ENCODE data around the gene FOXL1.

FOXL1 gene

DNA sequence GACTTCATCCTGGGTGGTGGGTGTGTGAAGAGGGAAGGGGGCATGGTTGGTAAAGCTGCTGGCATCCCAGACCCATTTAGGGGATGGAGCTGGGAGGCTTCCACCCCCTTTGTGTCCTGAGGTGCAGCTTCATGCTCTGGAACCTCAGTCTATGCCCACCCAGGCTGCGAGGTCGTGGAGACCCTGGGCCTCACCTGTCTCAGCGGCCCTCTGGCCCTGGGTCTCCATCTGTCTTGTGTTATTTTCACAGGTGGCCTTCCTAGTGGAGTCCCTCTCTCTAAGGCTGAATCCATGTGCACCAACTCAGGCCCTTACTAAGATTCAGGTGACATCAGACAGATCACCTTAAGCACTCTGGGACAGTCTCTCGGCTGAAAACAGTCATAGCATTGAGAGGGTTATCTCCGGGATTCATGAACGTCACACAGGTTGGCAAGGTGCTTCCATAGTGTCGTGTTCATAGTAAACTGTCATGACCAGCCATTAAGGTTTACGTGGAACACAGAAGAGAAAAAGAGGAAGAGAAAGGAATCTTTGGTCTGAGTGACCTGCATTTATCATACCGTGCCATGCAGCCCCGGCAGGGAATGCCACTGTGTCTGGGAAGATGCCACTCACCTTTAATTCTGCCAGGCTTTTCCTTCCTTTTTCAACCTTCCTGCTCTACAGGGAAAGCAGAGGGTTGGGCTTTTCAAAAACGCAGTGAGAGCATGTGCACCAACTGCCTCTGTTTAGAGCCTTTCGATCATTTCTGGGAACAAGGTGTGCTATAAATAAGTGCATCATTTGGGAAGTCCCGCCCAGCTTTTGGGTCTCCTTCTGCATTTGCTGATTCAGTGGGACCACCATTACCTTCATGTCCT, 4.5 kb upstream of the FOXL1 start:
- no peaks in the 10 kb centered on the region for H3F3A ChIP-seq (ENCODE audit: control insufficient read depth, insufficient read depth)
- no peak overlapping the region for H3K4me2 ChIP-seq (ENCODE audit: low read length)
- TF ChIP-seq, protein P1, sequence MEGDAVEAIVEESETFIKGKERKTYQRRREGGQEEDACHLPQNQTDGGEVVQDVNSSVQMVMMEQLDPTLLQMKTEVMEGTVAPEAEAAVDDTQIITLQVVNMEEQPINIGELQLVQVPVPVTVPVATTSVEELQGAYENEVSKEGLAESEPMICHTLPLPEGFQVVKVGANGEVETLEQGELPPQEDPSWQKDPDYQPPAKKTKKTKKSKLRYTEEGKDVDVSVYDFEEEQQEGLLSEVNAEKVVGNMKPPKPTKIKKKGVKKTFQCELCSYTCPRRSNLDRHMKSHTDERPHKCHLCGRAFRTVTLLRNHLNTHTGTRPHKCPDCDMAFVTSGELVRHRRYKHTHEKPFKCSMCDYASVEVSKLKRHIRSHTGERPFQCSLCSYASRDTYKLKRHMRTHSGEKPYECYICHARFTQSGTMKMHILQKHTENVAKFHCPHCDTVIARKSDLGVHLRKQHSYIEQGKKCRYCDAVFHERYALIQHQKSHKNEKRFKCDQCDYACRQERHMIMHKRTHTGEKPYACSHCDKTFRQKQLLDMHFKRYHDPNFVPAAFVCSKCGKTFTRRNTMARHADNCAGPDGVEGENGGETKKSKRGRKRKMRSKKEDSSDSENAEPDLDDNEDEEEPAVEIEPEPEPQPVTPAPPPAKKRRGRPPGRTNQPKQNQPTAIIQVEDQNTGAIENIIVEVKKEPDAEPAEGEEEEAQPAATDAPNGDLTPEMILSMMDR (IDR thresholded peaks at IDR 0.05; ENCODE audit: low read depth, low read length, poor library complexity, severe bottlenecking) = no peak
- TF ChIP-seq EZH2phosphoT487 (IDR thresholded peaks at IDR 0.05; ENCODE audit: borderline replicate concordance, low read length) = no peak
- no peaks in the 10 kb centered on the region for H3K9me2 ChIP-seq (replicated peaks; ENCODE audit: control insufficient read depth, low read length)
- H3K79me2 ChIP-seq (ENCODE audit: control insufficient read depth, low read length) = no peaks in the 10 kb centered on the region
- H3K4me3 ChIP-seq (ENCODE audit: low read length) = no peak overlapping the region
- no peaks in the 10 kb centered on the region for H3K27me3 ChIP-seq (ENCODE audit: control insufficient read depth, low read length)
- H3K4me1 ChIP-seq (ENCODE audit: control insufficient read depth, low read length) = no peaks in the 10 kb centered on the region
- H4K20me1 ChIP-seq (ENCODE audit: control insufficient read depth, insufficient read depth, low read depth, low read length) = no peaks in the 10 kb centered on the region
- no peaks in the 10 kb centered on the region for H3K9me3 ChIP-seq (ENCODE audit: control insufficient read depth, insufficient read depth, low read length)
- H3K36me3 ChIP-seq (ENCODE audit: control insufficient read depth, low read length) = no peaks in the 10 kb centered on the region
- no peak overlapping the region for H3K27ac ChIP-seq (ENCODE audit: low read depth, low read length)

DNA sequence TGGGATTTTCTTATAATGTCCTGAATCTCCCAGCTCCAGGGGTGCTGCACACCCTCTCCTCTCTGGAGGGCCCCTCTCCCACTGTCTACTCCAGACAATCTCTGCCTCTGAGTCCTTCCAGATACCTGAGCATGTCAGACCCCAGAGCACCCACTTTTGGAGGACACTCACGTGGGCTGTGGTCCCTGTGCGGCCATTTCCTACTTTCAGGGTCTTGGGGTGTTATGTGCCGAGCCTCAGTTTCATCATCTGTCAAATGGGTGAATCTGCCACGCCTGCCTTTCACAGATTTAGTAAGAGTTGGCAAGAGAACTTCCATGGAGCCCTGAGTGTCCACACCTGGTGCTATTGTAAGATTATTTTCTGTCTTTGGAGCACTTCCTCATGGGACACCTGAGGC, 3.7 kb upstream of the FOXL1 start:
- no peaks in the 10 kb centered on the region for H4K20me1 ChIP-seq (ENCODE audit: control insufficient read depth, insufficient read depth, low read depth, low read length)
- H3K4me1 ChIP-seq (ENCODE audit: control insufficient read depth, low read length) = no peaks in the 10 kb centered on the region
- no peak for TF ChIP-seq EZH2phosphoT487 (IDR thresholded peaks at IDR 0.05; ENCODE audit: borderline replicate concordance, low read length)
- TF ChIP-seq, protein P1 (IDR thresholded peaks at IDR 0.05; ENCODE audit: low read depth, low read length, poor library complexity, severe bottlenecking) = no peak
- H3K27ac ChIP-seq (ENCODE audit: low read depth, low read length) = no peak overlapping the region
- H3K9me2 ChIP-seq (replicated peaks; ENCODE audit: control insufficient read depth, low read length) = no peaks in the 10 kb centered on the region
- no peak overlapping the region for H3K4me2 ChIP-seq (ENCODE audit: low read length)
- no peaks in the 10 kb centered on the region for H3K9me3 ChIP-seq (ENCODE audit: control insufficient read depth, insufficient read depth, low read length)
- H3K36me3 ChIP-seq (ENCODE audit: control insufficient read depth, low read length) = no peaks in the 10 kb centered on the region
- no peaks in the 10 kb centered on the region for H3K27me3 ChIP-seq (ENCODE audit: control insufficient read depth, low read length)
- no peaks in the 10 kb centered on the region for H3F3A ChIP-seq (ENCODE audit: control insufficient read depth, insufficient read depth)
- H3K79me2 ChIP-seq (ENCODE audit: control insufficient read depth, low read length) = no peaks in the 10 kb centered on the region
- no peak overlapping the region for H3K4me3 ChIP-seq (ENCODE audit: low read length)

DNA sequence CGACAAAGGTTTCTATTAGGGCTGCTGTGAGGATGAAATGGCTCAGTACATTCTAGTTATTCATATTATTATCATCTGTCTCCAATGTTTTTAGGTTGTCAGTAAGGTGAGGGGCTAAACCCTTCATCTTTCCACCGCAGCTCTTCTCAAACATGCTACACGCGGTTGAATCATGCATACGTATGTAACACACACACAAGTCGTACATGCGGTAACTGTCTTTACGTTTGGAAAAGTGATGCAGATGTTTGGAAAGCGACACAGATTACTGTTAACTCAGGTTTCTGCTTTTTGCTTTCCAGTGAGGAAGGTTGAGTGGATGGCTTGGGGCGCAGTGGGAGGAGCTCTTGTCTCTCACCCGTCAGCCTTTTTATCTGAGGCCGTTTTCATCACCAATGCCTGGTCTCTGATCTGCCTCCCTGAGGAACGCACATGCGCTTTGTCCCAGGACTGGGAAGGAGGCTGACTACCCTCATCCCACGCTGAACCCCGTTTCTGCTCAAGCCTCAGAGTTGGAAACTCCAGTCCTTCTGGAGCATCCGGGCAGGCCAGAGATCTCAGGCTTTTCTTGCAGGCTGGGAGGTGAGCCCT, 3.2 kb upstream of the FOXL1 start:
- no peak for TF ChIP-seq EZH2phosphoT487 (IDR thresholded peaks at IDR 0.05; ENCODE audit: borderline replicate concordance, low read length)
- TF ChIP-seq, protein P1 (IDR thresholded peaks at IDR 0.05; ENCODE audit: low read depth, low read length, poor library complexity, severe bottlenecking) = no peak
- no peaks in the 10 kb centered on the region for H3K36me3 ChIP-seq (ENCODE audit: control insufficient read depth, low read length)
- no peaks in the 10 kb centered on the region for H3F3A ChIP-seq (ENCODE audit: control insufficient read depth, insufficient read depth)
- H3K9me2 ChIP-seq (replicated peaks; ENCODE audit: control insufficient read depth, low read length) = no peaks in the 10 kb centered on the region
- H3K4me2 ChIP-seq (ENCODE audit: low read length) = no peak overlapping the region
- no peaks in the 10 kb centered on the region for H3K79me2 ChIP-seq (ENCODE audit: control insufficient read depth, low read length)
- no peaks in the 10 kb centered on the region for H3K9me3 ChIP-seq (ENCODE audit: control insufficient read depth, insufficient read depth, low read length)
- H3K4me1 ChIP-seq (ENCODE audit: control insufficient read depth, low read length) = no peaks in the 10 kb centered on the region
- no peak overlapping the region for H3K4me3 ChIP-seq (ENCODE audit: low read length)
- no peak overlapping the region for H3K27ac ChIP-seq (ENCODE audit: low read depth, low read length)
- no peaks in the 10 kb centered on the region for H3K27me3 ChIP-seq (ENCODE audit: control insufficient read depth, low read length)
- H4K20me1 ChIP-seq (ENCODE audit: control insufficient read depth, insufficient read depth, low read depth, low read length) = no peaks in the 10 kb centered on the region
